HEK293T (cell line): ENCODE measurements around the gene SNAPC4.

Experiments
- CTCF ChIA-PET: fragments of 350-600 bp; formaldehyde crosslinking; extraction: SDS; loops from one replicate; lab custom pipeline; 2021; ENCODE audit warnings: antibody characterized with exemption, inconsistent platforms; lab: Yijun Ruan, JAX
- POLR2A ChIA-PET: fragments of 350-600 bp; formaldehyde crosslinking; extraction: SDS; loops from one replicate; lab custom pipeline; 2020; ENCODE audit warnings: antibody characterized with exemption, inconsistent platforms; lab: Yijun Ruan, JAX
- DNase-seq: peaks from one replicate; pipeline ENCODE4 v3.0.0; 2012; ENCODE audit warnings: mixed read lengths; ENCODE audit errors: extremely low spot score
- ARNT ChIP-seq: fragments of 450-650 bp; IDR thresholded peaks from 2 replicates; pipeline ENCODE4 v1.6.1; 2017; ENCODE audit warnings: mild to moderate bottlenecking
- BHLHE40 ChIP-seq: fragments of 450-650 bp; IDR thresholded peaks from 2 replicates; pipeline ENCODE4 v1.6.1; 2016; ENCODE audit warnings: mild to moderate bottlenecking, moderate library complexity, borderline replicate concordance
- CTBP1 ChIP-seq: fragments of 450-650 bp; IDR thresholded peaks from 2 replicates; pipeline ENCODE4 v1.6.1; 2016; ENCODE audit warnings: borderline replicate concordance
- ELF4 ChIP-seq: fragments of 450-650 bp; IDR thresholded peaks from 2 replicates; pipeline ENCODE4 v1.6.1; 2017; ENCODE audit warnings: antibody characterized with exemption
- FOXA1 ChIP-seq: fragments of 450-650 bp; IDR thresholded peaks from 2 replicates; pipeline ENCODE4 v1.6.1; 2016; ENCODE audit warnings: mild to moderate bottlenecking
- FOXK2 ChIP-seq: fragments of 450-650 bp; IDR thresholded peaks from 2 replicates; pipeline ENCODE4 v1.6.1; 2016; ENCODE audit warnings: mild to moderate bottlenecking
- FOXM1 ChIP-seq: fragments of 450-650 bp; IDR thresholded peaks from 2 replicates; pipeline ENCODE4 v1.6.1; 2017; ENCODE audit warnings: mild to moderate bottlenecking, borderline replicate concordance
- HDGF ChIP-seq: fragments of 450-650 bp; IDR thresholded peaks from 2 replicates; pipeline ENCODE4 v1.6.1; 2017; ENCODE audit warnings: antibody characterized with exemption, borderline replicate concordance
- L3MBTL2 ChIP-seq: fragments of 450-650 bp; conservative IDR thresholded peaks from 2 replicates; pipeline ENCODE4 v1.6.1; 2016; ENCODE audit warnings: mild to moderate bottlenecking
- LEF1 ChIP-seq: fragments of 450-650 bp; IDR thresholded peaks from 2 replicates; pipeline ENCODE4 v1.6.1; 2017; ENCODE audit warnings: mild to moderate bottlenecking, borderline replicate concordance
- NFRKB ChIP-seq: fragments of 450-650 bp; IDR thresholded peaks from 2 replicates; pipeline ENCODE4 v1.6.1; 2016; ENCODE audit warnings: mild to moderate bottlenecking, moderate library complexity
- SP1 ChIP-seq: fragments of 450-650 bp; IDR thresholded peaks from 2 replicates; pipeline ENCODE4 v1.6.1; 2017
- SUZ12 ChIP-seq: fragments of 450-650 bp; IDR thresholded peaks from 2 replicates; pipeline ENCODE4 v1.6.1; 2016; ENCODE audit warnings: mild to moderate bottlenecking
- TARDBP ChIP-seq: fragments of 450-650 bp; IDR thresholded peaks from 2 replicates; pipeline ENCODE4 v1.6.1; 2016
- ZNF384 ChIP-seq: fragments of 450-650 bp; IDR thresholded peaks from 2 replicates; pipeline ENCODE4 v1.6.1; 2016
- TF ChIP-seq, protein P1 (sequence below): fragments of 450-650 bp; IDR thresholded peaks from 2 replicates; pipeline ENCODE4 v1.6.1; 2016

Gene SNAPC4

DNA sequence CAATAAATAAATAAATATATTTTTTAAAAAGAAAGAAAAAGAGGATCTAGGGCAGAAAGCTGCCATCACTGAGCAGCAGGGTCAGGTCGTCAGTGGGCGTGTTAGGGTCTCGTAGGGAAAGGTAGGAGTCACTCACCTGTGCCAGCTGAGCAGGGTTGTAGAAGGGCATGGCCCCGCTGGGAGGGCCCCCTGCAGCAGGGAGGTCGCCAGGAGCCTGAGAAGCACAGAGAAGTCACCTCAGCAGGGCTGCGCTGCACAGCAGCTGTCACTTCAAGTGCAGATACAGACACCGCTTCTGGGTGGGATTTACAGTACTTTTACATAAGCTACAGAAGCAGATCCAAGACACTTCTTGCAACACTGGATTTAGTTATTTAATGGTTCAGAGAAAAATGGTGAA lies 43.7 kb upstream of the SNAPC4 start:
- TF ChIP-seq CTBP1 (no peak), ARNT (no peak), BHLHE40 (no peak), LEF1 (no peak), FOXA1 (no peak), ZNF384 (no peak), TARDBP (no peak), SP1 (no peak), NFRKB (no peak), ELF4 (no peak), FOXM1 (no peak), SUZ12 (no peak)
- TF ChIP-seq, protein P1, sequence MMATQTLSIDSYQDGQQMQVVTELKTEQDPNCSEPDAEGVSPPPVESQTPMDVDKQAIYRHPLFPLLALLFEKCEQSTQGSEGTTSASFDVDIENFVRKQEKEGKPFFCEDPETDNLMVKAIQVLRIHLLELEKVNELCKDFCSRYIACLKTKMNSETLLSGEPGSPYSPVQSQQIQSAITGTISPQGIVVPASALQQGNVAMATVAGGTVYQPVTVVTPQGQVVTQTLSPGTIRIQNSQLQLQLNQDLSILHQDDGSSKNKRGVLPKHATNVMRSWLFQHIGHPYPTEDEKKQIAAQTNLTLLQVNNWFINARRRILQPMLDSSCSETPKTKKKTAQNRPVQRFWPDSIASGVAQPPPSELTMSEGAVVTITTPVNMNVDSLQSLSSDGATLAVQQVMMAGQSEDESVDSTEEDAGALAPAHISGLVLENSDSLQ = no peak
- ChIA-PET CTCF (no interaction called here), POLR2A (no interaction called here)
- DNase-seq = no peak

DNA sequence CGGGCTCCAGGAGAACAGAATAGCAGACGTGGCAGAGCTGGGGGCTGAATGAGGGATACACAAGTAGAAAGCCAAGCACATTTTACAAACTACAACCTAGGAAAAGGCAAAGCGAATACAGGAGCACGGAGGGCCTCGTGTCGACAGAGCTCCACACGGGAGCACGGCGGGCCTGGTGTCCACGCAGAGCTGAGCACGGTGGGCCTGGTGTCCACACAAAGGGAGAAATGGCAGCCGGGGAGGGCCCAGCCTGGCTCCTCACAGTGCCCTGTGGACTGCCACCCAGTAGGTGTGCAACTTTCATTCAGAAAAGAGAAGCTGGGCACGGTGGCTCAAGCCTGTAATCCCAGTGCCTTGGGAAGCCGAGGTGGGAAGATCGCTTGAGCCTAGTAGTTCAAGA lies 43.1 kb upstream of the SNAPC4 start:
- POLR2A ChIA-PET = no interaction called here

DNA sequence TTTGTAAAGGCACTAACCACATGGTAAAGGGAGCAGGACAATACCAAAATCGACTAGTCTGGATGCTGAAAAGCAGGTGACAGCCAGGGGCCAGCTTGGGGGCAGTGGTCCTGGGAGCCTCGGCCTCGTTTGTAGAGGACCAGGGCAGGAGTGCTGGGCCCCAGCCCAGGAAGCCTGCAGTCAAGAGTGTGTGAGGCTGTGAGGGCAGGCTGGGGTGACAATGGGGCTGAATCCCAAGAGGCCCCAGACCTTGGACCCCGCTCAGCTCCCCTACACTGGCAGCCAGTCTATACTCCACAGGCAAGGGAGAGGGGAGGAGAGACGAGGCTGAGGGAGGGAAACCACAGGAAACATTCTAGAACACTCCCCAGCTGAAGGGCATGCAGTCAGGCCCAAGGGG lies 42.3 kb upstream of the SNAPC4 start:
- DNase-seq = no peak
- TF ChIP-seq SUZ12 = no peak
- no peak for TF ChIP-seq ELF4
- TF ChIP-seq SP1 = no peak
- no peak for TF ChIP-seq LEF1
- TF ChIP-seq ARNT = no peak
- no peak for TF ChIP-seq NFRKB
- ChIA-PET POLR2A (no interaction called here), CTCF (no interaction called here)

More for the DNA sequence above, 43.1 kb upstream of the SNAPC4 start:
- TF ChIP-seq SUZ12 = no peak
- no peak for TF ChIP-seq FOXM1
- no peak for TF ChIP-seq TARDBP
- no peak for TF ChIP-seq L3MBTL2
- no peak for TF ChIP-seq ELF4
- no peak for TF ChIP-seq ARNT
- no peak for TF ChIP-seq LEF1
- TF ChIP-seq CTBP1 = no peak
- TF ChIP-seq FOXA1 = no peak
- no peak for TF ChIP-seq FOXK2
- TF ChIP-seq NFRKB = no peak
- no peak for TF ChIP-seq HDGF
- TF ChIP-seq BHLHE40 = no peak
- TF ChIP-seq, protein P1 = no peak
- TF ChIP-seq SP1 = no peak
- no peak for TF ChIP-seq ZNF384
- CTCF ChIA-PET = interaction anchor here (0.5 kb wide), 1 partner anchor 166 kb away, joined by 3 read pairs; no protein-coding TSS in a partner anchor
- DNase-seq = no peak

DNA sequence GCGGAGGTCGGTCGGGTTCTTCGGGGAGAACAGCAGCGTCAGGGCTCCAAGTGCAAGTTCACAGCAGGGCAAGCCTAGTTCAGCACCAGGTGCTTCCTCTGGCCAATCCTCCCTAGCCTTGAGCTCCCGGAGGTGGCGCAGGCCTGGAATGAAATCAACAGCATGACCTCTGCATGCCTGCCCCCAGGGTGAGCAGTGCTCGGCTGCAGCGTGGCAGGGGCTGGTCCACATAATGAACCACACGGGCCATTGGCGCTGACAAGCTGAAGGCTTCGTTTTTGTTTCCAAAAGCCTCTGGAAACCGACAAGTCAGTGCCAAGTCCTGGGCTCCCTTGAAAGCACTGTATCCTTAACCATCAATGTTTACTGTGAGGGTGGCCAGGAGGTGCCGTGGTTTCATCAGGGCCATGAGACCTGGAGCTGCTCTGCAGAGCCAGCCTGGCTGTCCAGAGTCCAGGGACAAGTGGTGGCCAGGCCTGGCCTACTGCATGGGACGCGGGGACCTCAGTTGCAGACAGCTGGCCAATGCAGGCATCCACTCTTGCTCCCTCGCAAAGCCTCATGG lies 41.8 kb upstream of the SNAPC4 start:
- no peak for DNase-seq
- ChIA-PET POLR2A (no interaction called here), CTCF (no interaction called here)
- TF ChIP-seq FOXM1 = no peak
- TF ChIP-seq FOXK2 = no peak
- no peak for TF ChIP-seq ARNT
- TF ChIP-seq TARDBP = no peak
- no peak for TF ChIP-seq NFRKB
- no peak for TF ChIP-seq ZNF384
- no peak for TF ChIP-seq BHLHE40

DNA sequence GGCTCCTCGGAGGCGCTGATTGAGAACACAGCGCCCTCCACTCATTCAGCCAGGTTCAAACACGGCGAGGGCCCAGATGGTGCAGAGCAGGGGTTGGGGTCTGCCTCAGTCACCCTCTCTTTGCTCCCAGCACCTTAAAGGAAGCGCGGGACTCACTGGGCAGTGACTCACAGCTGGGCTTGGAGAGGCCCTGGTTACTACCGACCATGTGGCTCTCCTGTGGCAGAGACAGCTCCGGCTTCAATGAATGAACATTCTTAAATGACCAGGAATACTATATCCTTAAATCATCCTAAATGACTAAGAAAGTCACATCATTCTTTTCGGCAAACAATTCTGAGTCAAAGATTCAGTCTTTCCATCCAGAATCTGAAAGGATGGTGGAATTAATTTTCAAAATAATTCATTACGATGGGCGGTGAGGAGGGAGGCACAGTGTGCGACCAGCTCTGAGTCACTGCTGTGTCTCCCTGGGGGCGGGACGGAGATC lies 41.3 kb upstream of the SNAPC4 start:
- no peak for TF ChIP-seq HDGF
- TF ChIP-seq, protein P1 = no peak
- no peak for TF ChIP-seq CTBP1
- no peak for TF ChIP-seq FOXA1
- TF ChIP-seq SUZ12 = no peak
- no peak for TF ChIP-seq ARNT
- TF ChIP-seq SP1 = no peak
- TF ChIP-seq ELF4 = no peak
- no peak for TF ChIP-seq FOXK2
- TF ChIP-seq ZNF384 = no peak
- TF ChIP-seq LEF1 = no peak
- TF ChIP-seq L3MBTL2 = no peak
- no peak for TF ChIP-seq TARDBP
- no peak for TF ChIP-seq BHLHE40
- CTCF ChIA-PET = no interaction called here
- POLR2A ChIA-PET = no interaction called here
- no peak for DNase-seq

DNA sequence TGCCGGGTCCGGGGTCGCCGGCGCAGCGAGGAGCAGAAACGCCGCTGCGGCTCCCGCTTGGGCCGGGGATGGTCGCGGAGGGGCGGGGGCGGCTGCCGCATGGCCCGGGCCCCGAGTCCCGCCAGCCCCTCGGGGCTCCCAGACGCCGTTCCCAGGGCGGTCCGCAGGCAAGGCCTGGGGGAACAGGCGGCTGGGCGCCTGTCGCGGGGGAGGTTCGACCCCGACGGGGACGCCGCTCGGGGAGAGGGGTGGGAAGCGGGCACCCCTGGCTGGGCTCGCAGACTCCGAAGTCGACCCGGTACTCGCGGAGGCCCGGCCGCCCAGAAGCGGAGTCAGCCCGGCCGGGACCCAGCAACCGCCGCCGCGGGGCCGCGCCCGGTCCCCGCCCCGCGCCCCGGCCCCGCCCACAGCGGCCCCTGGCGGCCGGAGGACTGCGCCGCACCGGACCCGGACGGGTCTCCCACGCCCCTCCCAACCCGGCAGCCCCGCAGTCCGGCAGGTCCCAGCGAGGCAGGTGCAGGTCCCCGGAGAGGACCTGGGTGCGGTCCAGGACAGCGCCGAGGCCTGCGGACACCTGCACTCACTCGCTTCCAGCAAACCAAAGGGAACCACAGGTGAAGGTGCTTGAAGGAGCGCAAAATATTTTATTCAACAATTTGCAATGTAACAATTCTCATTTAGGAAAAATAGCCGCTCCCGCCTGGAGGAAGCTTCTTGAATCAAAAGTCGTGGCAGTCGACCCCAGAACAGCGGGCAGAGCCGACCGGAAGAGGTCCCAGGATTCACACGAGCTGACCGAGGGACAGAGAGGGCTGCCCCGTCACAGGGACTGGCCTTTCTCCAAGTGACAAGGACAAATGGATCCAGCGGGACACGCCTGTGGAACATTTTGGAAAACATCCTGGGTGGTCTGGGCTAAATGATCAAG lies 39.8 kb upstream of the SNAPC4 start, which contains the start of gene INPP5E:
Gene INPP5E, minus strand, starts transcription at position 365 of the 928 bp plus-strand sequence. CDS start 426 bp downstream, outside the sequence.
- CTCF ChIA-PET = no interaction called here
- TF ChIP-seq BHLHE40 = no peak
- TF ChIP-seq LEF1 = no peak
- no peak for TF ChIP-seq SUZ12
- TF ChIP-seq, protein P1 = no peak
- no peak for TF ChIP-seq ZNF384
- no peak for TF ChIP-seq CTBP1
- no peak for TF ChIP-seq FOXM1
- TF ChIP-seq FOXA1 = no peak
- no peak for TF ChIP-seq HDGF
- TF ChIP-seq SP1 = no peak
- TF ChIP-seq TARDBP = no peak
- TF ChIP-seq ELF4 = no peak
- TF ChIP-seq ARNT = no peak
- no peak for TF ChIP-seq FOXK2
- no peak for TF ChIP-seq L3MBTL2
- no peak for TF ChIP-seq NFRKB

More for the DNA sequence above, 39.8 kb upstream of the SNAPC4 start, which contains the start of gene INPP5E:
- peak; percentile 95 for DNase-seq
- POLR2A ChIA-PET = no interaction called here
